Mammary epithelial cell (primary cell): ENCODE results near the gene CDH18.

Experiments
- EZH2 ChIP-seq: IDR thresholded peaks from 2 replicates; pipeline ENCODE4 v1.6.1; 2012; ENCODE audit warnings: low read length, inconsistent platforms, borderline replicate concordance
- TF ChIP-seq, protein P1 (sequence below), 2 donors: IDR thresholded peaks in 1 of 2; conservative IDR thresholded peaks in 1 of 2; 2 replicates each; pipeline ENCODE4 v1.5.1; 2011 to 2012; ENCODE audit warnings: inconsistent platforms in 2 of 2, low read length in 2 of 2, mild to moderate bottlenecking in 2 of 2, control low read depth in 1 of 2, low read depth in 1 of 2; ENCODE audit not compliant: insufficient read depth in 1 of 2; ENCODE audit errors: extremely low read depth in 1 of 2

DNA sequence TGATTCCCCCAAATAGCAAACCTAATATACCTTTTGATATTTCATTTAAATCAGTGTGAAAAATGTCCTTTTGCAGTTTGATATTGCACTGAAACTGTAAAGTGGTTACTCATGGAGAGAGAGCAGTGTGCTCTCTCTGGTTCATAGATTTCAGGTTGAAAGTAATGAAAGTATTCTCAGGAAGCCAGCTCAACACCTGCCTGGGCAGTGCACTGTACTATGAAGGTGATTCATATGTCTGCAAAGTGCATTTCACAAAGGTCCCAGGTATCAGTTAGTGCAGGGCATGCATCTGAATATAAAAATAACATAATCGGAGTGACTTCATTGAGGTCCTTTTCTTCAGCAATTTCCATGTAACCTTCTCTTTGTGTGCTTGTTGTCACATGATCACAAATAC lies 274.3 kb downstream of the CDH18 start:
- TF ChIP-seq, protein P1, sequence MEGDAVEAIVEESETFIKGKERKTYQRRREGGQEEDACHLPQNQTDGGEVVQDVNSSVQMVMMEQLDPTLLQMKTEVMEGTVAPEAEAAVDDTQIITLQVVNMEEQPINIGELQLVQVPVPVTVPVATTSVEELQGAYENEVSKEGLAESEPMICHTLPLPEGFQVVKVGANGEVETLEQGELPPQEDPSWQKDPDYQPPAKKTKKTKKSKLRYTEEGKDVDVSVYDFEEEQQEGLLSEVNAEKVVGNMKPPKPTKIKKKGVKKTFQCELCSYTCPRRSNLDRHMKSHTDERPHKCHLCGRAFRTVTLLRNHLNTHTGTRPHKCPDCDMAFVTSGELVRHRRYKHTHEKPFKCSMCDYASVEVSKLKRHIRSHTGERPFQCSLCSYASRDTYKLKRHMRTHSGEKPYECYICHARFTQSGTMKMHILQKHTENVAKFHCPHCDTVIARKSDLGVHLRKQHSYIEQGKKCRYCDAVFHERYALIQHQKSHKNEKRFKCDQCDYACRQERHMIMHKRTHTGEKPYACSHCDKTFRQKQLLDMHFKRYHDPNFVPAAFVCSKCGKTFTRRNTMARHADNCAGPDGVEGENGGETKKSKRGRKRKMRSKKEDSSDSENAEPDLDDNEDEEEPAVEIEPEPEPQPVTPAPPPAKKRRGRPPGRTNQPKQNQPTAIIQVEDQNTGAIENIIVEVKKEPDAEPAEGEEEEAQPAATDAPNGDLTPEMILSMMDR (conservative IDR thresholded peaks at IDR 0.05 in 1 of 2, IDR thresholded peaks at IDR 0.05 in 1 of 2; ENCODE audit: extremely low read depth in 1 of 2, insufficient read depth in 1 of 2, low read depth in 1 of 2, low read length in 2 of 2), result no peak
- TF ChIP-seq EZH2, result no peak
